HTR-8/SVneo (cell line): ENCODE measurements around the gene MSL3.

ENCODE experiments used
- DNase-seq: peaks from one replicate; pipeline ENCODE4 v3.0.0; 2011; ENCODE audit warnings: low spot score, mixed read lengths; ENCODE audit not compliant: insufficient read length
- FAIRE-seq: peaks from 2 replicates; lab custom pipeline; 2011; peaks lifted over from hg19 to GRCh38; lab: Jason Lieb, UNC

The MSL3 gene, protein sequence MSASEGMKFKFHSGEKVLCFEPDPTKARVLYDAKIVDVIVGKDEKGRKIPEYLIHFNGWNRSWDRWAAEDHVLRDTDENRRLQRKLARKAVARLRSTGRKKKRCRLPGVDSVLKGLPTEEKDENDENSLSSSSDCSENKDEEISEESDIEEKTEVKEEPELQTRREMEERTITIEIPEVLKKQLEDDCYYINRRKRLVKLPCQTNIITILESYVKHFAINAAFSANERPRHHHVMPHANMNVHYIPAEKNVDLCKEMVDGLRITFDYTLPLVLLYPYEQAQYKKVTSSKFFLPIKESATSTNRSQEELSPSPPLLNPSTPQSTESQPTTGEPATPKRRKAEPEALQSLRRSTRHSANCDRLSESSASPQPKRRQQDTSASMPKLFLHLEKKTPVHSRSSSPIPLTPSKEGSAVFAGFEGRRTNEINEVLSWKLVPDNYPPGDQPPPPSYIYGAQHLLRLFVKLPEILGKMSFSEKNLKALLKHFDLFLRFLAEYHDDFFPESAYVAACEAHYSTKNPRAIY

DNA sequence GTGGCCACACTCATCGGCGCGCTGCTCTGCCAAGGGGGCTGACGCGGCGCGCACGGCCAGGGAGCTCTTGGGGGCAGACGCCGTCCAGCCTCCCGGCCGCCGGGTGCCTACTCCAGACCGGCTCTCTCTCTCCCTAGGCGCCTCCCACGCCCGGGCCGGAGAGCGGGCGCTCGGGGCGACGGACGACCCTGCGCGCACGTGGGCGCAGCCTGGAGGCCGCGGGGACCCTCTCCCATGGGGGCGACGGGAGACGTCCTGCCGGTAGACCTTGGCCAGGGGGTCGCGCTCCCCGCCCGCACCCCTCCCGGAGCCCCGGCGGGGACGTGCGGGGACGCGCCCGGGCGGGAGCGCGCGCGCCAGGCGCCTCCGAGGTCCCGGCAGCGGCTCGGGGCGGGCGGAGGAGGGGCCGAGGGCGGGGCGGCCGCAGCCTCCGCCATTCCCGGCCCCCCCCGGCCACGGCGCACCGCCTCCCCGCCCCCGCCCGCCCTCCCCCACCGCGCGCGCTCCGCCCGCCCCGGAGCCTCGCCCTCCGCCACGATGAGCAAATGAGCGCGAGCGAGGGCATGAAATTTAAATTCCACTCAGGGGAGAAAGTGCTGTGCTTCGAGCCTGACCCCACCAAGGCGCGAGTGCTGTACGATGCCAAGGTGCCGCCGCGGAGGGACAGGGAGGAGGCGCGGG, at the start of gene MSL3:
MSL3 (plus strand) TSS at position 519 of the 681 bp plus-strand sequence; CDS start at position 546, 27 bp downstream.
- FAIRE-seq: no peak

DNA sequence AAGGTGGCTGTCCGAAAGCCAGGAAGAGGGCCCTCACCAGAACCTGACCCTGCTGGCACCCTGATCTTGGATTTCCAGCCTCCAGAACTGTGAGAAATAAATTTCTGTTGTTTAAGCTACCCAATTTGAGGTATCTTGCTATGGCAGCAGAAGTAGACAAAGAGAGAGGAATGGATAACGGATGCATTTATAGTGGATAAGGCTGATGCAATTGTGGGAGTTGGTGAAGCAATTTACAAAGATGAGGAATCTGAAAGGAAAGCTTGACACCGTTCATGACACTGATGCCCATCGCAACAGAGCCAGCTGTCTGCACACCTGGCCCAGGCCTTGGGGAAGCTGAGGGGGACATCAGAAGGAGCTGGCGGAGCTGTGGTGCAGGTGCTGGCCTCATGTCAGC, 35.7 kb upstream of the MSL3 start:
- FAIRE-seq (no peak), DNase-seq (no peak)

More for the DNA sequence above, at the start of gene MSL3:
- no peak for DNase-seq

DNA sequence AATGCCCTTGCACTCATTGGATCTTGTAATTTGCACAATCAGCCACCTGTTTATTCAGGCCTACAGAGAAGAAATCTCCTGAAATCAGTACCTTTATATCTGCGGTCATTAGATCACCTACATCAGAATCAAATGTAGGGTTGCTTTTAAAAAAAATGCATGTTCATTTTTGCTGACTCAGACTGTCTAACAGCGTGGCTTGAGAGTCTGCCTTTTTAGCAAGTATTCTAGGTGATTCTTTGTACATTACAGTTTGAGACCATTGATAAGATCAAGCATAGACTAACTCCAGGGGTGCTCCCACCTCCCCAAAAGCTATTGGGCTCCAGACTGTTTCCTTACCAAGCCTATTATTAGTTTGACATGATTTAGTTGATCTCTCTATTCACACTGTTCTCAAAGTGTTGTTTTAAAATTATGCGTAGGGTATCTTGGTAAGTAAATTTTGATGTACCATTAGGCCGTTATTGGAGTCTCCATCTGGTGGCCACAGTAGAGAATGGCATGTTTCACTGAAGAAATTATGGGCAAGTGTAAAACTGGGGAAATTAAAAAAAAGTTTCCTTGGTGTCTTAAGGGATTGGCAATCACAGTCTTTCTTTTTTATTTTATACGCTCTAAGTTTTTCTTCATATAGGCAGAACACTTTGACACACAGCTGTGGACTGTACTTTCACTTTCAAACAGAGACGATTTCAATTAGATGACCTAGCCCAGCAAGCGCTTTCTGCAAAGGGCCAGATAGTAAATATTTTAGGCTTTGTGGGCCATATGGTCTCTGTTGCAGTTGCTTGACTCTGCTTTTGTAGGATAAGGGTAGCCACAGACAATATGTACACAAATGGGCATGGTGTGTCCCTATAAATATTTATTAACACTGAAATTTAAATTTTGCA, 33.7 kb upstream of the MSL3 start:
- no peak for FAIRE-seq
- peak; percentile 15 for DNase-seq

DNA sequence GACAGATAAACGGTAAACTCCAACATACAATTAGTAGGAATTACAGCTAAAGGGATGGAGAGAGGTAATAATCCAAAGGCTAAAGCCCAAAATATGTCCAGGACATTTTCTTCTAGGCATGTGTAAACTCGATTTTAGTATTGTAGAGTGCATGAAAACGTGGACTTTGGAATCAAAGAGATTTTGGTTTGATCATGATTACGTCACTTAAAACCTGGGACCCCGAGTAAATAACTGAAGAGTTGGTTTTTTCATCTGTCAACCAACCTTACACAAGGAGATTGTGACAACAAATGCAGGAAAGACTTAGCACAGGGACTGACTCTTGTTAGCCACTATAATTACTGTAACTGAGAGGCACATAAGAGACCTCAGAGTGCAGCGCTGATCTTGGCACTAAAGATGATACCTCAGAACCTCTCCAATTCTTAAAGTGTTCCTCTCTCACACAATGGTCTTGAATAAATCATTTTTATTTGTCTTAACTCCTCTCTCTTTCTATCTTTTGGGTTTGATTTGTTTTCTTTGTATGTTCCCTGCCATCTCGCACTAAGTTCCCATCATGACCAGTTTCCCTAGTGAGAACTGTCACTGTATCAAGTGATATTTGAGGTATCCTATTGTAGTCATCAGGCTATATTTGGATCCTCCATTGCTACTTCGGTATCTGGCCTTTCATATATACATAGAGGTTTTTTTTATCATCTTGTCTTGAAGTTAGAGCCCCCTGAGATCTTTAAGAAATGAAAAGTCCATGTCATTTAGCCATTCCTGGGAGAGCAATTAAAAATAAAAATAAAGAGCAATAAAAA, 32.2 kb upstream of the MSL3 start:
- FAIRE-seq: no peak

DNA sequence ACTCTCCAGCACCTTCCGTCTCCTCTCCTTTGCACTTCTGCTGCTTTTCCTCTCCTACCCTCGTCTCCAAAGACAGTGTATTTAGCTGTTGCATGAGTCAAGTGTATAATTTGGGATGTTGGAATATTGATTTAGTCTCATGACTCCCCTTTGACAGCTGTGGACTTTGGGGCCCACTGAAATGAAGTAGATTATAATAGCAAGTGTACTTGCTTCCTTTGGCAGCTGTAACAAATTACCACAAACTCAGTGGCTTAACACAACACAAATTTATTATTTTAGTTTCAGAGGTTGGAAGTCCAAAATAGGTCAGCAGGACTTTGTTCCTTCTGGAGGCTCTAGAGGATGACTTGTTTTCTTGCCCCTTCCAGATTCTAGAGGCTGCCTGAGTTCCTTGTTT, 29.5 kb upstream of the MSL3 start:
- DNase-seq: no peak
- no peak for FAIRE-seq

More for the DNA sequence above, 32.2 kb upstream of the MSL3 start:
- no peak for DNase-seq

DNA sequence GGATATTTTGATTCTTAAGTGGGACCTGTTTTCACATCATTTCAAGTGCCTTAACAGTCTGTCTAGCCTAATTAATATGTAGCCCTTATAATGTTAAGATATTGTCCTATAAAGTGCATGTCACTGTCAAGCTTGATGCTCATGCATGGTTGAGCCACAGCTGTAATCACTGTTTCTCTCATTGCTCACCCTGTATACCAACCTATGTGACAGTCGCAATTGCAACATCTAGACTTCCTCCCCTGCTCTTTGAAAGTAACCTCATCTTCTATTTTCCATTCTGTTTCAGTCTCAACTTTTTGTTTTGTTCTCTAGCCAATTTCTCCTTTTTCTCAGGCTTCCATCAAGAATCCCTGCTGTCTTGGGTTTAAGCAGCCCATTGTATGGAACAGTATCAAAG, 24.4 kb upstream of the MSL3 start:
- DNase-seq: no peak
- FAIRE-seq: no peak

DNA sequence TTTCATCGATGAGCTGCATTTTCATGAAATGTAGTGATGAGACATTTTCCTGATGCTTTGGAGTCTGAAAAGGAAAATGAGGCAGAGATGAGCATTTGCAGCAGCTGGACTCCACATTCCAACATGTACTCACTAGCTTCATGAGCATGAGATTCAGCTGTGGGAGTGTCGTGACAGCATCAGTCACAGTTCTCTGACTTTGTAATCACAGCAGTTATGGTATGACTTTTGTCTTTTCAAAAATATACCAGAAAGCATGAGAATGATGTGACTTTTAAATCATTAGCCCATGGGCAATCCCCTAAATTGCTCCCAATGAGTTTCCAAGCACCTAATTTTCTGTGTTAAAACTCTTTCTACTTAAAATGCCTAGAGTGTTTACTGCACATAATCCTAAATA, 18.3 kb upstream of the MSL3 start:
- FAIRE-seq: no peak
- DNase-seq: no peak

DNA sequence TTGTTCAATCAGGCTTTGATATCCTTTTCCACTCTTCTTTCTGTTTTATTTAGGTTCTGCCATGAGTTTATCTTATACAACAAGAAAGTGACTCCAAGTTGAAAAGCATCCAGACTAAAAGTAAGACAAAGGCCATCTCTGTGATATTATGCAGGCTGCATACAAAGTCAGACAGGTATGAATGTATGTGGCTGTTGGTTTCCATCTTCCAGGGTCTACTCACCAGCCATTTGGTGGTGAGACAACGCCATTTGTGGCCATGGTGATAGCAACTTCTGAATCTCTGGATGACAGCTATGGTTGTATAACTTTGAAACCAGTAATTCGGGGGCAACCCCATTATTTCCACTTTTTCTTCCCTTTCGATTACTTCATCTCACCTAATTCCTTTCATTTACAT, 17.2 kb upstream of the MSL3 start:
- FAIRE-seq (no peak), DNase-seq (no peak)

DNA sequence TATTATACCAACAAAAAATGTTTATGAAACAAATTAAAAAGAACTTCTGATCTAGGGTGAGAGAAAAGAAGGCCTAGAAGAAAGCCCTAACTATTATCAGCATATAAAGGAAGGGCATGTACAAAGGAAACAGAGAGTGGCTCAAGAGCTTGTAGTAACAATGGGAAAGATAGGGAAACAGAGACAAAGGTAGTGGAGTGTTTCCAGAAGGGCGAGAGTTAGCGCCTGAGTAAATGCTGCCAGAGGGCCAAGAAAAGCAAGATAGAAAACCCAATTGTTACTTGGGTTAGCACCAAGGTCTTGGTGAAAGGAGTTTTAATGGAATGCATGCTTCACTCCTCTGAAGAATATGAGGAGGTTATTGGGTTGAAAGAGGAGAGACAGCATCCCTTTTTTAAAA, 16.5 kb upstream of the MSL3 start:
- no peak for DNase-seq
- no peak for FAIRE-seq

DNA sequence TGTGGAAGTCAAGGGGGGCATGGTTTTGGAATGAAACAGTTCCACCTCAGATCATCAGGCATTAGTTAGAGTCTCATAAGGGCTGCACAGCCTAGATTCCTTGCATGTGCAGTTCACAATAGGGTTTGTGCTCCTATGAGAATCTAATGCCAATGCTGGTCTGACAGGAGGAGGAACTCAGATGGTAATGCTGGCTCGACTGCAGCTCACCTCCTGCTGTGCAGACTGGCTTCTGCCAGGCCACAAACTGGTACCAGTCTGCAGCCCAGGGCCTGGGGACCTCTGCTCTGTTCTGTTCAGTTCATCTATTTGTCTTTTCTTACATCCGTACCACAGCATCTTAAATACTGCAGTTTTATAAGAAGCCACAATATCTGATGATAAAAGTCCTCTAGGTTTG, 12.2 kb upstream of the MSL3 start:
- no peak for DNase-seq
- FAIRE-seq: no peak

DNA sequence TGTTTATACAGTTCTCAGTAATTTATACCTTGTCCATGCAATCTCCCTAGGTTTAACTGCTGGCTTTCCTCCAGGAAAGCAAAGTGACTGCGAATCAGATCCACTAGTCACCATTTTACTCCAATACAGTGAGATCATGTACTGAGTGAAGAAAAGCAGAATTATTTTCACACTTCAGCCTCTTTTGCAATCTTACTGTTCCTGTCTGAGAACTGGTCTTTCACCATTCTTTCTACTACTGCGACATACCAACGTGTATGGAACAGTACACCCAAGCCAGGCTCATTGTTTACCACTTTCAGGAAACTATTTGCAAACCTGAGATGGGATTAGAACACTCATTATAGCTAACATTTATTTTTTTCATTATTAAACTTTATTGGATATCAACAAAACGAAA, 8.0 kb upstream of the MSL3 start:
- DNase-seq (no peak), FAIRE-seq (no peak)

DNA sequence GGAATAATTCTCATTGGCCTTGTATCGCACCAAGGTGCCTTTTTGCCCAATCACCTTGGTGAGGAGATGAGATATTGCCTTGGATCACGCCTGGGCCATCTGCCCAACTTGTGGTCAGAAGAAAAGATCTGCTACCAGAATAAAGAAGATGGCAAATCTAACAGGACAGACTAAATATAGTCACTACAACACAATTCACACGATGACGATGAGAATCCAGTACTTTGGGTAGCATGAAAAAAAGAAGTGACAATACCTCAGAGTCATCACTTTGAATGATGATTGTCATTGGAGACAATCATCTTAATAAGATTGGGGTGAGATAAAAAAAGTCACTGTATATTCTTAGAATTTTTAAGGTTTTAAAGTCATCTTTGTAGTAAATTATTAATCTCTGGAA, 7.3 kb upstream of the MSL3 start:
- DNase-seq: no peak
- no peak for FAIRE-seq

DNA sequence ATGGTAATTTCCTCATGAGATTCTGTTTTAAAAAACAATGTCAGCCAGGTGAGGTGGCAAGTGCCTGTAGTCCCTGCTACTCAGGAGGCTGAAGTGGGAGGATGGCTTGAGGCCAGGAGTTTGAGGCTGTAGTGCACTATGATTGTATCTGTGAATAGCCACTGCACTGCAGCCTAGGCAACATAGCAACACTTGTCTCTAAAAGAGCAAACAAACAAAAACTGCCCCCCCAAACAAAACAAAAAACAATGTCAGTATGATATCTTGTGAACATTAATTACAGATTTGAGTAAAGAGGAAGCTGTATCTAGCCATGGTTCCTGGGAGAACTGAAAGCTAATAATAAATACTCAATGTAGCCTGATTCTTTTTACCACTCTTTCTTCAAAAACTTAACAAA, 6.8 kb upstream of the MSL3 start:
- no peak for DNase-seq
- no peak for FAIRE-seq

DNA sequence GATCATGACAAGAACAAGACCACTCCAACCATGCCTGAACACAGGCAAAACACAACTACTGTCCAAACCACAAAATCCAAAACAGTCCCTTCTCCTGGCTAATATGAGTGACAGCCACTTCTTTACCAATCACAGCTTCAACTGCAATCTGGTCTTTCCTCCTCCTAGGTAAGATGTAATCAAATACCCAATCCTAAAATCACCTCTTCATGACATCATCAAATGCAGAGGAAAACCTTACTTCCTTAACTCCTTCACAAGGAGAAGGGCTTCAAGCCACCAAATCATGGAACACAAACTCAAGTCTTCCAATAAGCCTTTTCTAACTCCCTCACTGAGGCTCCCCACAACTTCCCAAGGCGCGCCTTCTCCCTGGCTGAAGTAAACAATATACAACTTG, 4.4 kb upstream of the MSL3 start:
- FAIRE-seq (no peak), DNase-seq (no peak)

DNA sequence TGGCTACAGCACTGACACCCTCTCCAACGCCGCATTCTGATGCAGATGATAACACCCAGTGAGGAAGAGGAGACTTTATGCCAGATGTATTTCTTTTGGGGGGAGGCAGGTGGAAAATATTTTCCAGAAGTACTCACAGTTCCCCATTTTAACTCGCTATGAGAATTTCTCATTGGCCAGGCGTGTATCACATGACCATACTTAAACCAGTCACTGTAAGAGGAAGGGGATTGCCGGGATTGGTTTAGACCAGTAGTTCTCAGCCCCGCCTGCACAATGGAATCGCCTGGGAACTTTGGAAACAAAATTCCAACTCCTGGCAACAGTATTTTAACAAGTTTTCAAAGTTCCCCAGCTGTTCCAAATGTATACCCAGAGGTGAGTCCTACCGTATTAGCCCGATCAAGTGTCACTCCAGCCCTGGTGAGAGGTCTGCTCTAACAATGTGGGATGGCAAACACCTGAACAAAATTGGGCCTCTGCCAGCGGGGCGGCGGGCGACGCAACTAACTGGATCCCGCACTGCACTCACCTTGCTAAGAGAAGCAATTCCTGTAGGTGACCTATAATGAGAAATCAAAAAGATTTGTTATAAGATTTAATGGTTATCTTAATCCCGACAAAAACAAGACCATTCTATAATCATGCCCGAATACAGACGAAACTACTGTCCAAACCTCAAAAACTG, 2.9 kb upstream of the MSL3 start:
- FAIRE-seq (no peak), DNase-seq (no peak)

DNA sequence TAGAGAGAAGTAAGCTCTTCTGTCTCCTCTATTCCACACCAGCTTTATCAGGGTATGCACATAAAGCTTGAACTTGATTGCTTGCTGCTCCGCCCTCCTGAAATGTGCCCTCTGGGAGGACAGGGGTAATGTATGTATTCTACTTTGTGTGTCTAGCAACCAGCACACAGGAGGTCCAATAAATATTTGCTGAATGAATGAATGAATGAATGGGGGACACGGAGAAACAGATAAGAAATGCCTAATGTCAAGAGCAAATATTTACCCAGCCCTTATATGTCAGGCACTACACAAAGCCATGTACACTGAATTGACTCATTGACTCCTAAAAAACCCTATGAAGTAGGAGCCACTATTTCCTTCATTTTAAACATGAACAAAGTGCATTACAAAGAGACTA, 2.3 kb upstream of the MSL3 start:
- FAIRE-seq: no peak

DNA sequence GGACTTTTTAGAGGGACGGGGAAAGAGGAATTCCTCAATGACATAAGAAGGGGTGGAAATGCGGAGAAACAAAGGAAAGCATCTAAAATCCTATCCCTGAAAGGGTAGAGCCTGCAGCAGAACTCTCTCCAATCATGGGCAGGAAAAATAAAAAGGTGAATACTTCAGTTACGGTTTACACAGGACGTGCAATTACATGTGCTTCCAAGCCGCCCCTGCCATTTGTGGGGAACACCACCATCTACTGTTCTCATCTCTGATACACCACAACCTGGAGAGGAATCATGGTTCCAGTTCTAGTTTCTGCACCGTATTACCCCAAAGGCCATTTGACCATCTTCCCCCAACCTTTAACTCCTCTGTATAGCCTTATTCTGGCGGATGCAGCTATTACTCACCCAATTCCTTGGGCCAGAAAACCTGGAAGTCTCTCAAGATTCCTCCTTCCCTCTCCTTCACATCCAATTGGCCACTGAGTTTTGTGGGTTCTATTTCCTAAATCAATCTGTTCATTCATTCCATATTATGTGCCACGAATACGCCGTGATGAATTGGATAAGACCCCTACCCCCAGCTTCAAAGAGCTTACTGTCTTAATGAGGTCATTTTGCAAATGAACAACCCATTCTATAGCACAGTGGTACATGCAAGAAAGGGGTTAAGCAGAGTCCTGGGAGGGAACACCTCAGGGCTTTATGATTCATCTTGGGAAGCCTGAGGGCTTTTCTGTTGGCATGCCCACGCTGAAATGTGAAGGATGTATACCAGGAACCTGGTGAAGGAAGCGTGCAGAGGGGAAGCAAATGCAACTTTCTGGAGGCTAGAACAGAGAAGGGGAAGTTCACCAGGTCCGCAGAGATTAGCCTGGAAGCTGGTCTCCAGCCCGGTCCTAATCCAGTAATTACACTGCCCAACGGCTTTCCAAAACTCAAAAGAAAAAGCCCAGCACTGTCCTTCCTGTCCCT, 1.4 kb upstream of the MSL3 start:
- FAIRE-seq: no peak

More for the DNA sequence above, 2.3 kb upstream of the MSL3 start:
- no peak for DNase-seq

DNA sequence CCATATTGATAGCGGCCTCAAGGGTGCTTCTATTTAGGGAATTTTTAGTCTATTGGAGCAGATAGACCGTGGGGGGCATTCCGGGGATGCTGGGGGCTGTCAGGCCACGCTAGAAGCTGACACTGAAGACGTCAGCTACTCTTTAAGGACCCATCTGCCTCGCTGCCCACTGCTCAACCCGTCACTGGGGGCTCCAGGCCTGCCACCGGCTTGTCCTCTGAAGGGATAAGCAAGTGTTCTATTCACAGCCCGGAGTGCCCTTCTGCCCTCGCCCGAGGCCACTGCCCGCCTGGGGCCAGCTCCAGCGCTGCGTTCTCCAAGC, 679 bp upstream of the MSL3 start:
- FAIRE-seq (no peak), DNase-seq (no peak)

More for the DNA sequence above, 1.4 kb upstream of the MSL3 start:
- DNase-seq: no peak
